HG02938 (cell line): ENCODE results near the gene STRBP.
A peak's percentile ranks its signal among the peaks of the same experiment; 100 is the strongest.
"Not testable (repeated sequence)": the region's sequence is repeated elsewhere in the genome, so short reads cannot be mapped to it uniquely, and the experiment has no call there.

ENCODE experiments used
- ATAC-seq: cut with Tn5 transposase; IDR thresholded peaks from one replicate; pipeline ENCODE4 v1.9.1; 2021; ENCODE audit warnings: mild to moderate bottlenecking, moderate library complexity; ENCODE audit not compliant: unreplicated experiment

The STRBP gene

DNA sequence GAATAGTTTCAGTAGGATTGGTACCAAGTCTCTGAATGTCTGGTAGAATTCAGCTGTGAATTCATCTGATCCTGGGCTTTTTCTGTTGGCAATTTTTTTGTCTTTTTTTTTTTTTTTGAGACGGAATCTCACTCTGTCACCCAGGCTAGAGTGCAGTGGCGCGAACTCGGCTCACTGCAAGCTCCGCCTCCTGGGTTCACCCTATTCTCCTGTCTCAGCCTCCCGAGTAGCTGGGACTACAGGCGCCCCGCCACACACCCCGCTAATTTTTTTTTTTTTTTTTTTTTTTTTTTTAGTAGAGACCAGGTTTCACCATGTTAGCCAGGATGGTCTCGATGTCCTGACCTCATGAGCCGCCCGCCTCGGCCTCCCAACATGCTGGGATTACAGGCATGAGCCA lies 67.9 kb downstream of the STRBP start:
- not testable (repeated sequence) for ATAC-seq

DNA sequence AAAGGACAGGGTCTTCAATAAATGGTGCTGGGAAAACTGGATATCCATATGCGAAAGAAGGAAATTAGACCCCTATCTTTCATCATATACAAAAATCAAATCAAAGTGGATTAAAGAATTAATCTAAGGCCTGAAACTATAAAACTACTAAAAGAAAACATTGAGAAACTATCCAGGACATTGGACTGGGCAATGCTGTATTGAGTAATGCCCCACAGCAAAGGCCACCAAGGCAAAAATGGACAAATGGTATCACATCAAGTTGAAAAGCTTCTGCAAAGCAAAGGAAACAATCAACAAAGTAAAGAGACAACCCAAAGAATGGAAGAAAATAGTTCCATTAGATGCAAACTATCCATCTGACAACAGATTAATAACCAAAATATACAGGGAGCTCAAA lies 72.3 kb downstream of the STRBP start:
- ATAC-seq, result no peak

DNA sequence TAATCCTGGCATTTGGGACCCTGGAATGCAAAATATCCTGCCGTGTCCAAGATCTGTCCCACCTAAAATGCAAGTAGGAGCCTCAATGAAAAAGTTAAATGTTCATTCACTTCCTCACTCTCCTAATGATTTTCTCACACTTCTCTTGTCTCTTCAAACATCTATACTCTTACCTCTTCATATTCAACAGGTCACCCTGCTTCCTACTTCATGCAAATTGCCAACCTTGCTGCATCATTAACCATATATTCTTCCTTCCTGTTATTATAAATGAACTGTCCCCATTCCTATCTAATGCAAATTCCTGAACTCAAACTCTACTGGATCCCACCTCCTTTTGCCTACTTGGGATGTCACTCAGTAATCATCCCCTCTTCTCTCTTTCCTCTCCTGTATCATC lies 74.4 kb downstream of the STRBP start:
- ATAC-seq, result no peak

DNA sequence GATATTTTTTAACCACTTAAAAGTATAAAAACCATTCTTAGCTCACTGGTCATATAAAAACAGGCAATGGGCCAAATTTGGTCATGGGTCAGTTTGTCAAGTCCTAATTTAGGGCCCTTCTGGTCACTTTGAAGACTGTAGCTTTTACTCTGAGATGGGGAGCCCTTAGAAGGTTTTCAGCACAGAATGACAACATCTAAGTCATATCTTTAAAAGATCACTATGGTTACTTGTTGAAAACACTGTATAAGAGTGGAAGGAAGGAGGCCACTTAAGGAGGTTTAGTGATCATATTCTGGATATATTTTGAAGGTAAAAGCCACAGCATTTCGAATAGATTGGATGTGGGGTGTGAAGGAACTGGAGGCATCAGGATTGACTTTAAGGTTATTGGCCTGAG lies 76.7 kb downstream of the STRBP start:
- no peak for ATAC-seq

DNA sequence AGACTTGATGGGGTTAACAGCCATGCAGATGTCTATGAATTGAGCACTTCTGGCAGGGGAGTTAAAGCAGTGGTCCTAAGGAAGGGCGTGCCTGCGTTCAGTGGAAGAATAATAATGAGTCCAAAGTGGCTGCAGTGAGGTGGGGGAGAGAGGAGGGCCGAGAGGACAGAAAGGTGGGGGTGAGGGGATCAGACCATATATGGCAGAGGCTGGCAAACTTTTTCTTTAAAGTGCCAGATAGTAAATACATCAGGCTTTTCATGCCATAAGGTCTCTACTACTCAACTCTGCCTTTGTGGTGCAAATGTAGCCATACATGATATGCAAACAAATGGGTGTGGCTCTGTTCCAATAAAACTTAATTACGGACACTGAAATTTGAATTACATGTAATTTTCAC lies 77.1 kb downstream of the STRBP start:
- ATAC-seq, result no peak

DNA sequence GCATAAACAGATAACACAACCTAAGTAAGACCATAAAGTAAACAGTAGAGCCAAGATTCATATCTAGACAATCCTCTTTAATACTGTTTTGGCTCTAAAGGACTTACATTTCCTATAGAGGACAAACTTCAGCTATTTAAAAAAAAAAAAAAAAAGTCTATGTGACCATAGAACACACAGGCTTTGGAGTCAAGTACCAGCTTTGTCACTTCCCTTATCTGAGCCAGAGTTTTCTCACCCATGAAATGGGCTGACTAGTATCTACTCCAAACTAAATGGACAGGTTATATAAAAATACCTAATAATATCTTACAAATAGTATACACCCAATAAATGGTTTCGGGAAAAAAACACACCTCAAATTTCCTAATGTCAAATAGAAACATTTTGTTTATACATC lies 81.3 kb downstream of the STRBP start:
- no peak for ATAC-seq

DNA sequence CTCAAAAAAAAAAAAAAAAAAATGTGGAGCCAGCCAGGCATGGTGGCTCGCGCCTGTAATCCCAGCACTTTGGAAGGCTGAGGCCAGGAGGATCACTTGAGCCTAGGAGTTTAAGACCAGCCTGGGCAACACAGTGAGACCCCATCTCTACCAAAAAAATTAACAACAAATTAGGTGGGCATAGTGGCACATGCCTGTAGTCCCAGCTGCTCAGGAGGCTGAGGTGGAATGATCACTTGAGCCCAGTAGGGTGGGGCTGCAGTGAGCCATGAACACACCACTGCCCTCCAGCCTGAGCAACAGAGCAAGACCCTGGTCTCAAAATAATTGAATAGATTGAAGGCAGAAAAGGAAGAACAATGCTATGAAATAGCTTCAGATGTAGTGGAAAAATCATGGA lies 82.4 kb downstream of the STRBP start:
- ATAC-seq, result not testable (repeated sequence)

DNA sequence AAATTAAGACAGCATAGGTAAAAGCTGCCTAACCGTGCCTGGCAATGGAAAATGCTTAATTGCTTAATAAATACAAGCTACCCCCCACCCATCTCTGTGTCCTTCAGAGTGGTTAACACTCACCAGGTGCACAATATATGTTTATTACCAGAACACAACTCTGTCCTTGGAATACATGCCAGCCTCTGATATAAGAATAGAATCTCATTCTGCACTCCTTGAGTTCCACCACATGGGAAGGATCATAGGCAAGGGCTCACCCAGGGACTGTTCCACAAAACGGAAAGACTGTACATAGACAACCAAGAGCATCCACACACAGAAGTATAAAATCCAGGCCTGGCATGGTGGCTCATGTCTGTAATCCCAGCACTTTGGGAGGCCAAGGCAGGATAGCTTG lies 91.4 kb downstream of the STRBP start:
- no peak for ATAC-seq

DNA sequence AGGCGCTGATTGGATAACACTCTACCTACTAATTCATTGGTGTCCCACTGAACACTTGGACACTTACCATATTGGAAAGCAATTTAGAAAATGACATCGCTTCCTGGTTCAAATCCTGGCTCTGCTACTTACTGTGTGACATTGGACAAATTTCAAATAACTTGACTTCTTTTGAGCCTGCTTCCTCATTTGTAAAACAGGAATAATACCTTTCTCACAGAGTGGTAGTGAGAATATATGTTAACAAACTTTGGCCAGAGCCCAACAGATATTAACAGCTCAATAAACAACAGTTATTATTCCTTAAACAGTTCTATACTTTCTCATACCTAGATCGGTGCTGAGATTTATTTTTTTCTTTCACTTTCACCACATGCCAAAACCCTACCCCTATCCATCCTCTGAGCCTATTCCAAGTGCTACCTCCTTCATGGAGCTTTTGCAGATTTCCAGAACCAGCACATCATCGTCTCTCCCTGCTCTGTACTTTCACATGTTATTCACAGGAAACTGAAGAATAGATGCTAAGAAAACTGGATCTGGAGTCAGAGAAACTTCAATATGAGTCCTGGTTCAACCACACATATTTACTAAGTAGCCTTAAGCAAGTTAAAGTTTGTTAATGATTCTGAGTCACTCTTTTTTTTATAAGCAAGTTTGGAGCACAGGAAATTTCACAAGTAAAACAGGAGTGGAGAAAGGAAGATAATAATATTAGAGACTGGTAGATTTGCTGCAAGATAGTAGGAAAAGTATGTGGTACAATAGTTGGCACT lies 92.3 kb downstream of the STRBP start:
- no peak for ATAC-seq

DNA sequence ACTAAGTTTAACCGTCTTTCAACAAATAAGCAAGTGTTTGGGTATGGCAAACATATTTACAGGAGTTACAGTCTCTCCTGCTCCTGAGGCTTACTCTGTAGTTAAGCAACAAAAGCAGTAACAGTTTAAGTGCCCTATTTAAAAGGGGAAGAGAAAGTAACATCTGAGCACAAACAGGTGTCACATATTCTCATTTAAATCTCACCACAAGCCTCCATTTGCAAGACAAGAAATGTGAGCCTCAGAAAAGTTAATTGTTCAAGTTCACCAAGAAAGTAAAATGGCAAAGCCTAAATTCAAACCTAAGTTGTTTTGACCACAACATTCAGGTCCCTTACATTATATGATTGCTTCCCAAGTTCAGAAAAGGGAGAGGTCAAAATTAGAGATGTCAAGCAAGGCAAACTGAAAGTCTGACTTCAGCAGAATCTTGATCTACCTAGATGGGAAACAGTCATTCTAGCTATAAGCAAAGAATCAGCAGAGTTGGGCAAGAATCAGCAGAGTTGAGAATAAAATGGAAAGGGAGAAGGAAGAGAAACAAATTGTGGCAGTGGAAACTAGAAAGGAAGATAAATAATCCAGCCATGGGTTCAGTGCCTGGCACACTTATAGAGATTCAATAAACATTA lies 93.4 kb downstream of the STRBP start:
- peak; percentile 94 for ATAC-seq

DNA sequence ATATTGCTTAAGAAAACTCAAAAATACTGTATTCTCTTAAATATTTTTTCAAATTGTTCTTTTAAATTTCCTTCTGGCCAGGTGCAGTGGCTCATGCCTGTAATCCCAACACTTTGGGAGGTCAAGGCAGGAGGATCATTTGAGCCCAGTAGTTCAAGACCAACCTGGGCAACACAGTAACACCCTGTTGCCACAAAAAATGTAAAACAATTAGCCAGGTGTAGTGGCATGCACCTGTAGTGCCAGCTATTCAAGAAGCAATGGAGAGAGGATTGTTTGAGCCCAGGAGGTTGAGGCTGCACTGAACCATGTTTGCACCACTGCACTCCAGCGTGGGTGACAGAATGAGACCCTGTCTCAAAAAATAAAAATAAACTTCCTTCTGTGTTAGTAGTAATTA lies 94.3 kb downstream of the STRBP start:
- ATAC-seq, result no peak

DNA sequence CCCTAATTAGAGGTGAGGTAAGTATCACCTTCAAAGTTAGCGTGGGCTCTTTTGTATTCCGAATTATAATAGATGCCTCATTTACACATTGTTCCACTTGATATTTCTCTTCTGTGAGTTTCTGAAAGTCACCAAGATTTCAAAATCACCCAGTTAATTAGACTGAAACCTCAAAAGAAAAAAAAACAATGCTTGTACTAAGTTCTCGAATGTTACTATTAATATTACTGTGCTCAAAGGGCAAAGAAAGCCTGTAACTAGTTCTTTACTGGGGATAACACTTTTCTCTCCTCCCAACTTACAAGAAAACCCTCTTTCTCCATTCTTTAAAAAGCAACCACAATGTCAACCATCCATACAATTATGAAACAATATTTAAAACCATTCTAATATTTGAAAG lies 98.5 kb downstream of the STRBP start:
- no peak for ATAC-seq

DNA sequence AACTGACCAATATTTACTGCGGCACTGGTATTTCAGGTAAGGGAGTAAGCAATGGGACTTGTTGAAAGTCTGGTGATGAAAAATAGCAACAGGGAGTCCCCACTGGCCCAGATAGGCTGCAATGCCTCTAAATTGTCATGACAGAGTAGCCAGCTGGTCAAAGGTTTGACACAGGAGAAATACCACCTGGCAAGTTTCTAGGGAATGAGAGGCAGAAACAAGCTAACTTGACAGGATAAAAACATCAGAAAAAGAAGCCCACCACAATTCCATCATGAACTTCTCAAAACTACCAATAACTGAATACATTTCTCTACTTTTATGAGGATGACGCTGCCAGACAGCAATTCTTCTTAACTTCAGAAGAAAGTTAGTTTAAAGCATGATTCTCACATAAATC lies 99.8 kb downstream of the STRBP start:
- ATAC-seq, result no peak

DNA sequence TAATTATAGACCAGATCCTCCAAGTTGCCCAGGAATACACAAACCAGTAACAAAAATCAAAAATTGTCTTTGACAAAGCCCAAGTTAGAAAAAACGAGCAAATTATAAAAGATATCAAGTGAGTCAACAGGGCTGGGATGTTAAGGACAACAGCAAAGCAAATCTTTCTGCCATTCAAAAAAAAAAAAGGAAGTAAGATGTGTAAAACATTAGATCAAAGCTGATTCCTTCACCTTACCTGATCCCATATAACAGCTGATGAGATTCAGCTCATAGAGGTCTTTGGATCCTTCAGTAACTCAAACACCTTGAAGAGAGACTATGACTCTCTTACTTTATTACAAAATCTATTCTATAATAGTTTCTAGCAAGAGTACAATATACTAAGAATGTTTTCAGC lies 100.9 kb downstream of the STRBP start:
- ATAC-seq, result no peak

DNA sequence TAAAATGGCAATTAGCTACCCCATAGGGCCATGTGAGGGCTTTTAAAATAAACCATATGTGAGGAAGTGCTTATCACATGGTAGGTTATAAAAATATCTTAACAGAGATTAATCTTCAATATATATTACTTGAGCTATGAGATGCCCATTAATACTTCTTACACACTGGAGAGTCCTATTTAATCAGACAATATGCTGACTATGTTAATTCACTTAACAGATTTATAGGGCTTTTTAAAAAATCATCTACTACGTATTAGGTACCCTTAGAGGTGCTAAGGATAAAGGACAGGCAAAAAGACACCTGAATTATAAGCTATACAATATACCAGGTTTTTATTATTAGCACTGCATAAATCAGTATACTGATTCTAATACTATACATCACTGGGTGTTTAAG lies 102.6 kb downstream of the STRBP start:
- no peak for ATAC-seq

DNA sequence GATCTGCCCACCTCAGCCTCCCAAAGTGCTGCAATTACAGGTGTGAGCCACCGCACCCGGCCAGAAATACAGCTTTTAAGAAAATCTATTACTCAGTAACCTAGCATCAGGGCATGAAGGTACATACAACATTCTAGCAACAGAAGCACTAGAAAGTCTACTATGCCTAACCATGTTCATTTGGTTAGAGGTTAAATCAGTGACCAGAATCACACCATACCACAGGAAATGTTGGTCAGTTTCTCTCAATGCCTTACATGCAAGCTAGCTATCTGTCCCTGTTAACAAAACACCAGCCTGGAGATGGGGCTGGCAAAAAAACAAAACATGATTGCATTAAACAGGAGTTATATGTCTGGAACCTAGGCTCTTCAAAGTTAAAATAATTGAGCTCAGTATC lies 104.1 kb downstream of the STRBP start:
- ATAC-seq, result peak; percentile 87

DNA sequence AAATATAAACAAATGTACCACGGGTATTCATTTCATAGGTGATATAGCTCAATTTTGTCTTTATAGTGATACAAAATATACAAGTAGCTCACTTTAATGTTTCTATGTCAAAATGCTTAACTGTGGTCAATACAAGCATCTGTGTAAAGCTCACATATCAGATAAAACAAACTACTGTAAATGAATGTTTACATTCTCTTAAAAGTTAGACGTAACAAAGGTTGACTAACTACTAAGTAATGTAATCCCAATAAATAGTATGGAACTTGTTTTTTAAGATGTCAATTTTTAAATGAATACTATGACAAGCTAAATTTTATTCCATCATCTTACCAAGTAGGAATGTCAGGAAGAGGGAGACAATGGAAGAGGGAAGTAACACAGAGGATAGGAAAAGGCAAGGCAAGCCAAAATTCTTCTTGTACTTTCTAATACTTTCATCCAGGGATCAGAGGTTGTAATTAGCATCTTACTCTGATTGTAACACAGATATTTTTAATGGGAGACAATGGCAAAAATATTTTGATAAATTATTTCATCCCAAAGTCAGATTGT lies 105.5 kb downstream of the STRBP start:
- no peak for ATAC-seq

DNA sequence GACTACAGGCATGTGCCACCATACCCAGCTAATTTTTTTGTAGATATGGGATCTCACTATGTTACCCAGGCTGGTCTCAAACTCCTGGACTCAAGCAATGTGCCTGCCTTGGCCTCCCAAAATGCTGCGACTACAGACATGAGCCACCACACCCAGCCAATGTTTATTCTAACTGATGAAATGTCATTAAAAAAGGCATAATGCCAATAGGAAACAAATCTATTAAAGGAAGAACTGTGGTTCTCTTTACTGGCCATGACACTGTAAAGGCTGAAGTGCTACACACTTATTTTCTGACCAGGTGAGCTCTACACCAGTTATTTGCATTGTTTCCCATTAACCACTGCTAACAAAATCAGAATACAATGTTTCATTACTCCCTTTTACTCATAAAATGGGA lies 106.0 kb downstream of the STRBP start:
- ATAC-seq, result no peak

DNA sequence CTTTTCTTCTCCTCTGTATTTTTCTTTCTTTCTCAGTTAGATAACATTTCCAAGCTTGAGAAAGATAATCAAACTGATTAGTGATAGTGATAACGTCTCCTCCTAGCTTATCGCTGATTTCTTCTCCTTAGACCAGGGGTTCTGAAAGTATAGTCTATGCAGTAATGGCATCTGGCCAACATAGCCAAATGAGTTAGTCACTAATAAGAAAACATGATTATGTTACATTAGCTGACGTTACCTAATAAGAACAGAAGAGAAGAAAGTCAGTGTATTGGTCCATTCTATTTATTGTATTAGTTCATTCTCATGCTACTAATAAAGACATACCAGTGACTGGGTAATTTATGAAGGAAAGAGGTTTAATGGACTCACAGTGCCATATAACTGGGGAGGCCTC lies 111.2 kb downstream of the STRBP start:
- ATAC-seq, result no peak

DNA sequence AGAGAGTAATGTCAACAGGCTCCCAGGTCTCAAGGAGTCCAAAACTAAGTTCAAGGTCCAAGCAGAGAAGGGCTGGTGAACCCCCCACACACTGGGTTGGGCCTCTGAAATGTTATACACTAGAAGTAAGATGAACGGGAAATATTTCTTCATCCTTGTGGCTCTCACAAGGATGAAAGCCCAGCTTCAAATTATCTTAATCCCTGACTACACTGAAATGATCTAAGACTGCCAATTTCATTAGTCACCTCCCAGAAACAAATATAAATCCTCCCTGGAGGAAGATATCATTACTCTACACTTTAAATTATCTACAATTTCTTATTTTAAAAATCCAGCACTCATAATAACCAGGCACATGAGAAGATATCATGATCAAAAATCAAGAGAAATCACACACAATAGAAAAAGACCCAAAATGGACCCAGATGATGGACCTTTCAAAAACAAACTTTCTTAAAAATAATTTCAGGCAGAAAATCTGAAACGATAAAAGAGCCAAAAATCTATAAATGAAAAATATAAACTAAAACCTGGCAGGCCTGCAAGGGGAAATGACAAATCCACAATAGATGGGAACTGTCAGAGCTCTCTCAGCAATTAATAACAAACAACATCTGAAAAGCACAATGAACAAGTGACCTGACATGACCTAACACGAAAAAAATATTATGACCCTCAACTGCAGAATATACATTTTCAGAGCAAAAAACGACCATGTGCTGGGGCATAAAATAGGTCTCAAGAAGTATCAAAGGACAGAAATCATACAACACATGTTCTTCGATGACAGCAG lies 117.5 kb downstream of the STRBP start:
- no peak for ATAC-seq

DNA sequence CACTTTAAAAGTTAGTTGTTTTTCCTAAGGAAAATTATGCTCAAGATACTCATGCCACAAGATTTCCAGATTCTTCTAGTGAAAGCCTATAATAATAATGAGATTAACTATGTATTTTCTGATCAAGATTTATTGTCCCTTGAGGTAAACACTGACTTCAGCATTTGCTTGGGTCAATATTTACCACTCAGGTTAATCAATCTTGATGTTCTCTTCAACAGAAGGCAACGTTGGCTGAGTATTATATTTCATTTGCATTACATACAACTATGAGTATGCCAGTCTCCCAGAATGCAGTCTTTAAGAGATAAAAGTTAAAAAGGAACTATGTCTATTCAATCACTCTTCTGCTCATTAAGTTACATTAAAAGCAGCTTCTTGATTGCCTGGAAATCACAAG lies 119.3 kb downstream of the STRBP start:
- no peak for ATAC-seq

DNA sequence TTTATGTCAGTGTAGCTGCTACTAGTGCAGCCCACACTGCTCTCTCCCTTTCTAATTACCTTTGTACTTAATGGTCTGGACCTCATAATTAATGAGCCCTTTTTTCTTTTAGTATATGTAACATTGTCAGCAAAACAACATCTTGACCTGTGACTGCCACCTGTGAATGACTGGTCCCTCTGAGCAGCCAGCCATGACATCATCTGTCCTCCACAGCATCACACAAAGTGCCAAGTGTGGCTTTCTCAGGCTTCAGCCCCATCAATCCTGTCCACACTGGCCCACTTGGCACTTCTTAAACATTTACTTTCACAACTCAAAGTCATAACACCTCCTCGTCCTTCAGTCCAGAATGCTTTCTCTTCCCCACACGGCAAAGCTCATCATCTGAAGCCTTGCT lies 130.2 kb downstream of the STRBP start:
- ATAC-seq, result no peak
